Measurements from ENCODE around the gene TENT4B.

DNA sequence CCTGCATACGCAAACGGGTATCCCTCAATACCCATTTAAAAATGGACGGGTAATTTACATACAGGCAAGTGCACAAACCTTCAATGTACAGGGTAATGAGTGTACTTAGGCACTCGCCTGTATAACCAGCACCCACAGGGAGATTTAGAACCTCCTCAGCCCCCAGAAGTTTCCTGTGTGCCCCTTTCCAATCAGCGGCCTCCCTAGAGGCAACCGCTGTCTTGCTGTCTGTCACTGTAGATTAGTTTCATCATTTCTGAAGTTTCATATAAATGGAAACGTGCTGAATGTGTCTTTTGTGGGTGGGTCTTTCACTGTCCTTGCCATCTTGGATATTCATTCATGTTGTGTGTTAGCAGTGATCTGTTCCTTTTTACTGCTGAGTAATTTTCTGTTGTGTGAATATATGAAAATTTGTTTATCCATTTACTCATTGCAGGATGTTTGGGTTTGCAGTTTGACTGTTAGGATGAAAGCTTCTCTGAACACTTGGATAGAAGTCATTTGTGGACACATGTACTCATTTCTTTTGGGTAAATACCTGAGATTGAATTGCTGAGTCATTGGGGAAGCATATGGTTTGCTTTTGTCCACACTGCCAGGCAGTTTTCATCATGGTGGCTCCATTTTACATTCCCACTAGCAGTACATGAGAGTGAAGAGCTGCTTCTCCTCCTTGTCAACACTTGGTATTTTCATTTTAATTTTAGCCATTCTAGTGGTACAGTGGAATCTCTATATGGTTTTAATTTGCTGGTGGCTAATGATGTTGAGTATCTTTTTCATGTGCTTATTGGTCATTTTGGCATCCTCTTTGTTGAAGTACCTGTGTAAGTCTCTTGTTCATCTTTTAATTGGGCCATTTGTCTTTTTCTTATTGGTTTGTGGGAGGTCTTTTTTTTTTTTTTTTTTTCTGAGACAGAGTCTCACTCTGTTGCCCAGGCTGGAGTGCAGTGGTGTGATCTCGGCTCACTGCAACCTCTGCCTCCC is 111.1 kb downstream of the TENT4B start:
- TF ChIP-seq, protein P1, sequence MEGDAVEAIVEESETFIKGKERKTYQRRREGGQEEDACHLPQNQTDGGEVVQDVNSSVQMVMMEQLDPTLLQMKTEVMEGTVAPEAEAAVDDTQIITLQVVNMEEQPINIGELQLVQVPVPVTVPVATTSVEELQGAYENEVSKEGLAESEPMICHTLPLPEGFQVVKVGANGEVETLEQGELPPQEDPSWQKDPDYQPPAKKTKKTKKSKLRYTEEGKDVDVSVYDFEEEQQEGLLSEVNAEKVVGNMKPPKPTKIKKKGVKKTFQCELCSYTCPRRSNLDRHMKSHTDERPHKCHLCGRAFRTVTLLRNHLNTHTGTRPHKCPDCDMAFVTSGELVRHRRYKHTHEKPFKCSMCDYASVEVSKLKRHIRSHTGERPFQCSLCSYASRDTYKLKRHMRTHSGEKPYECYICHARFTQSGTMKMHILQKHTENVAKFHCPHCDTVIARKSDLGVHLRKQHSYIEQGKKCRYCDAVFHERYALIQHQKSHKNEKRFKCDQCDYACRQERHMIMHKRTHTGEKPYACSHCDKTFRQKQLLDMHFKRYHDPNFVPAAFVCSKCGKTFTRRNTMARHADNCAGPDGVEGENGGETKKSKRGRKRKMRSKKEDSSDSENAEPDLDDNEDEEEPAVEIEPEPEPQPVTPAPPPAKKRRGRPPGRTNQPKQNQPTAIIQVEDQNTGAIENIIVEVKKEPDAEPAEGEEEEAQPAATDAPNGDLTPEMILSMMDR (IDR thresholded peaks at IDR 0.05), result no peak
- no peak for TF ChIP-seq POLR2AphosphoS5 (IDR thresholded peaks at IDR 0.05)
